Trophoblast cell (in vitro differentiated cells and primary cell): ENCODE measurements around the gene FCER1G.
A peak's percentile ranks its signal among the peaks of the same experiment; 100 is the strongest.
"Not testable (repeated sequence)": the region's sequence is repeated elsewhere in the genome, so short reads cannot be mapped to it uniquely, and the experiment has no call there.

Experiments used
- DNase-seq, 2 donors: peaks; one replicate each; pipeline ENCODE4 v3.0.0-alpha.2; 2016
- H2AFZ ChIP-seq: 2 replicates; pipeline ENCODE4 v1.6.1; 2013; ENCODE audit warnings: low read length, moderate library complexity, mild to moderate bottlenecking; ENCODE audit not compliant: insufficient read depth, poor library complexity
- H2AK5ac ChIP-seq: 2 replicates; pipeline ENCODE4 v1.6.1; 2013; ENCODE audit warnings: mild to moderate bottlenecking, low read length
- H2BK120ac ChIP-seq: 2 replicates; pipeline ENCODE4 v1.6.1; 2013; ENCODE audit warnings: low read length, mild to moderate bottlenecking, moderate library complexity; ENCODE audit not compliant: insufficient read depth, poor library complexity
- H2BK12ac ChIP-seq: 2 replicates; pipeline ENCODE4 v1.6.1; 2013; ENCODE audit warnings: mild to moderate bottlenecking, low read length, moderate library complexity
- H2BK5ac ChIP-seq: 2 replicates; pipeline ENCODE4 v1.6.1; 2013; ENCODE audit warnings: low read length, low read depth, moderate library complexity, mild to moderate bottlenecking; ENCODE audit not compliant: poor library complexity
- H3K14ac ChIP-seq: 2 replicates; pipeline ENCODE4 v1.6.1; 2013; ENCODE audit warnings: mild to moderate bottlenecking, low read length
- H3K18ac ChIP-seq: 2 replicates; pipeline ENCODE4 v1.6.1; 2013; ENCODE audit warnings: mild to moderate bottlenecking, low read length
- H3K23ac ChIP-seq: 2 replicates; pipeline ENCODE4 v1.6.1; 2013; ENCODE audit warnings: low read length
- H3K27ac ChIP-seq: 2 replicates; pipeline ENCODE4 v1.5.1; 2013; ENCODE audit warnings: low read depth, mild to moderate bottlenecking, inconsistent platforms, low read length, moderate library complexity
- H3K27me3 ChIP-seq: 2 replicates; pipeline ENCODE4 v1.6.1; 2013; ENCODE audit warnings: inconsistent platforms, mild to moderate bottlenecking, low read length, moderate library complexity; ENCODE audit not compliant: insufficient read depth
- H3K36me3 ChIP-seq, 2 experiments: 1 replicate in 1 of 2; 2 replicates in 1 of 2; pipeline ENCODE4 v1.6.1; 2013; ENCODE audit warnings: low read length in 2 of 2, mild to moderate bottlenecking in 2 of 2, moderate library complexity in 1 of 2; ENCODE audit not compliant: insufficient read depth in 2 of 2, control insufficient read depth in 1 of 2
- H3K4ac ChIP-seq: 2 replicates; pipeline ENCODE4 v1.6.1; 2013; ENCODE audit warnings: low read depth, mild to moderate bottlenecking, low read length, moderate library complexity
- H3K4me1 ChIP-seq, 2 experiments: 1 replicate in 1 of 2; 2 replicates in 1 of 2; pipeline ENCODE4 v1.6.1; 2013; ENCODE audit warnings: low read length in 2 of 2, mild to moderate bottlenecking in 2 of 2, moderate library complexity in 1 of 2; ENCODE audit not compliant: insufficient read depth in 2 of 2, control insufficient read depth in 1 of 2
- H3K4me2 ChIP-seq: 2 replicates; pipeline ENCODE4 v1.6.1; 2013; ENCODE audit warnings: inconsistent platforms, mild to moderate bottlenecking, low read length, moderate library complexity
- H3K4me3 ChIP-seq: 2 replicates; pipeline ENCODE4 v1.5.1; 2013; ENCODE audit warnings: mild to moderate bottlenecking, low read depth, low read length, inconsistent platforms
- H3K79me1 ChIP-seq: one replicate; pipeline ENCODE4 v1.6.1; 2013; ENCODE audit warnings: low read length
- H3K79me2 ChIP-seq: 2 replicates; pipeline ENCODE4 v1.6.1; 2013; ENCODE audit warnings: low read length, mild to moderate bottlenecking; ENCODE audit not compliant: control insufficient read depth, insufficient read depth, poor library complexity
- H3K9ac ChIP-seq: 2 replicates; pipeline ENCODE4 v1.6.1; 2013; ENCODE audit warnings: mild to moderate bottlenecking, low read length
- H3K9me3 ChIP-seq: 2 replicates; pipeline ENCODE4 v1.6.1; 2013; ENCODE audit warnings: low read depth, mild to moderate bottlenecking, control low read depth, inconsistent platforms, low read length; ENCODE audit not compliant: insufficient read depth
- H4K12ac ChIP-seq: 2 replicates; pipeline ENCODE4 v1.6.1; 2013; ENCODE audit warnings: low read depth, mild to moderate bottlenecking, low read length, moderate library complexity
- H4K8ac ChIP-seq: 2 replicates; pipeline ENCODE4 v1.6.1; 2013; ENCODE audit warnings: low read depth, mild to moderate bottlenecking, low read length, moderate library complexity
- H4K91ac ChIP-seq: one replicate; pipeline ENCODE4 v1.6.1; 2013; ENCODE audit warnings: low read depth, mild to moderate bottlenecking, low read length, moderate library complexity
- WGBS: extraction: QIAGEN DNeasy Blood & Tissue Kit; methylation state at CpG from one replicate; pipeline ENCODE4 v1.1.7; 2013; ENCODE audit warnings: missing lambda C conversion rate; ENCODE audit not compliant: insufficient read length, insufficient coverage; ENCODE audit errors: extremely low coverage; 5-methylcytosine and 5-hydroxymethylcytosine counted together

FCER1G gene

DNA sequence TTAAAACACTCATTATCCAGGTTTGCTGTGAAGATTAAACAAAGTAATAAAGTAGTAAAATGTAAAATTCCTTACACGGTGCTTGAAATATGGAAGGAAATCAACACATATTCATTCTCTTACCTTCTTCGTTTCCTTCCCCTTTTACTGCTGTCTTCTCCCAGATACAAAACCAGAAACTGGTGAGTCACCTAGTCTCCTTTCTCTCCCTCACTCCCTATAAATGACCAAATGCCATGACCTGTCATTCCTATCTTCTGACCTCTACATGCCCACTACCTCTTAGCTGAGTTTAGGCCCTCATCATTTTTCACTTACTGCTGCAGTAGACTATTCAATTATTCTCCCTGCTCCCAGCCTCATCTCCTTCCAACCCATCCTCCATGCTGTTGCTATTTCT is 27.2 kb downstream of the FCER1G start:
- no peak overlapping the region for H2BK12ac ChIP-seq
- H3K4me3 ChIP-seq = no peak overlapping the region
- no peak overlapping the region for H4K12ac ChIP-seq
- peak in 1 of 2 donors; percentile 56 for DNase-seq
- no peak overlapping the region for H3K9ac ChIP-seq
- no peak overlapping the region for H3K18ac ChIP-seq
- H3K4me1 ChIP-seq = peaks cover 9 to 17% of the 10 kb centered on the region in 2 experiments
- no peak overlapping the region for H3K23ac ChIP-seq
- no peaks in the 10 kb centered on the region for H3K36me3 ChIP-seq
- peaks cover 1% of the 10 kb centered on the region for H3K9me3 ChIP-seq
- no peak overlapping the region for H3K14ac ChIP-seq
- H3K79me2 ChIP-seq = no peaks in the 10 kb centered on the region
- H2BK5ac ChIP-seq = no peak overlapping the region
- H3K4ac ChIP-seq = no peak overlapping the region
- H4K8ac ChIP-seq = no peak overlapping the region
- no peak overlapping the region for H2AK5ac ChIP-seq
- no peak overlapping the region for H2BK120ac ChIP-seq
- no peaks in the 10 kb centered on the region for H3K27me3 ChIP-seq
- H3K27ac ChIP-seq = peak overlapping the region; percentile 55
- no peak overlapping the region for H4K91ac ChIP-seq
- no peaks in the 10 kb centered on the region for H3K79me1 ChIP-seq
- H2AFZ ChIP-seq = no peak overlapping the region
- no CpG with 5 or more reads among the region's 2 CpGs for WGBS
- H3K4me2 ChIP-seq = peak overlapping the region; percentile 33

DNA sequence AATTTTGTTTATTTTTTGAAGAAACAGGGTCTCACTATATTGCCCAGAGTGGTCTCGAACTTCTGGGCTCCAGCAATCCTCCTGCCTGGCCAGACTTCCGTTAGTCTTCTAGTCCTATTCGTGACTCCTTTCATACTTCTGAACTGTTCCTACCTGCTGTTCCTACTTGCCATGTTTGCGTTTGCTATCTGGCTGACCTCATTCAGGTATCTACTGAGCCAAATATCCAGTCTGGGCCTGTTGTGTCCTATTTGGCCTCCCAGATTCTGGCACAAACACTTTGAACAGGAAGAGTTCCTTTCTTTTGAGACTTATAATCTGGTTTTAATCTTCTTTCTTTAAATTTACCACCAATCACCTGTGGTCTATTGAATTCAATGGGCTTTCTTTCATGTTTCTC is 29.8 kb downstream of the FCER1G start:
- no peak overlapping the region for H4K91ac ChIP-seq
- DNase-seq = no peak
- peaks cover 9 to 11% of the 10 kb centered on the region in 2 experiments for H3K4me1 ChIP-seq
- H2AFZ ChIP-seq = no peak overlapping the region
- H3K27ac ChIP-seq = no peak overlapping the region
- H3K4me3 ChIP-seq = no peak overlapping the region
- H4K8ac ChIP-seq = no peak overlapping the region
- no peak overlapping the region for H3K23ac ChIP-seq
- no peaks in the 10 kb centered on the region for H3K36me3 ChIP-seq
- H3K14ac ChIP-seq = no peak overlapping the region
- no peak overlapping the region for H2BK12ac ChIP-seq
- no peak overlapping the region for H3K4ac ChIP-seq
- no peak overlapping the region for H2AK5ac ChIP-seq
- no peak overlapping the region for H4K12ac ChIP-seq
- no peak overlapping the region for H3K4me2 ChIP-seq
- H3K79me1 ChIP-seq = no peaks in the 10 kb centered on the region
- no peaks in the 10 kb centered on the region for H3K79me2 ChIP-seq
- no CpG with 5 or more reads among the region's 4 CpGs for WGBS
- peaks cover 1% of the 10 kb centered on the region for H3K9me3 ChIP-seq
- no peak overlapping the region for H3K18ac ChIP-seq
- H3K27me3 ChIP-seq = no peaks in the 10 kb centered on the region
- H3K9ac ChIP-seq = no peak overlapping the region
- no peak overlapping the region for H2BK120ac ChIP-seq
- H2BK5ac ChIP-seq = no peak overlapping the region

DNA sequence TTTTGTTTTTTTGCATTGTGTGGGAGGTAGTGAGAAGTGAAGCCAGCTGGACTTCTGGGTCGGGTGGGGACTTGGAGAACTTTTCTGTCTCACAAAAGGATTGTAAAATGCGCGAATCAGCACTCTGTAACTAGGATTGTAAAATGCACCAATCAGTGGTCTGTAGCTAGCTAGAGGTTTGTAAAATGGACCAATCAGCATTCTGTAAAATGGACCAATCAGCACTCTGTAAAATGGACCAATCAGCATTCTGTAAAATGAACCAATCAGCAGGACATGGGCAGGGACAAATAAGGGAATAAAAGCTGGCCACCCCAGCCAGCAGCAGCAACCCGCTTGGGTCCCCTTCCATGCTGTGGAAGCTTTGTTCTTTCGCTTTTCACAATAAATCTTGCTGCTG is 35.0 kb downstream of the FCER1G start:
- not testable (repeated sequence) for DNase-seq

DNA sequence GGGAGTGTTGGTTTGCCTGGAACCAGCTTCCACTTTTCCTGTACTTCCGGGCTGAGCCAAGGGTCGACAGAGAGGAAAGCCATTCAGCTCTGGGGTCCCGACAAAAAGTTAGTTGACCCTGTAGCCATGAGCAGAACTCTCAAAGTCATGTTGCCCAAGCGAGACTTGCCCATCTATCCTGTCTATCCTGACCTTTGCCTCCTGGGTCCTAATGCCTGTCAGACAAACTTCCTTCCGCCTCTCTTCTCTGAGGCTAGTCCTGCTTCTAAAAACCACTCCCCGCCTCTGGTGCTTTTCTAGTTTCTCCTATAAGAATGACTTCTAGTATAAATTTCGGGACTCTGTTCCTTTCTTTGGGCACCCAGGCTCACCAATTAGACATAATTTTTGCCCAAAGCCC is 35.7 kb downstream of the FCER1G start:
- Histone ChIP-seq H3K9me3 (no peaks in the 10 kb centered on the region), H4K91ac (no peak overlapping the region), H2BK5ac (no peak overlapping the region), H3K14ac (no peak overlapping the region), H3K27me3 (no peaks in the 10 kb centered on the region), H4K12ac (no peak overlapping the region), H3K23ac (no peak overlapping the region), H3K4ac (no peak overlapping the region), H3K9ac (no peak overlapping the region), H3K4me3 (no peak overlapping the region), H4K8ac (no peak overlapping the region), H2AFZ (no peak overlapping the region), H3K36me3 (no peaks in the 10 kb centered on the region), H3K4me1 (no peaks in the 10 kb centered on the region), H2BK12ac (no peak overlapping the region), H2BK120ac (no peak overlapping the region), H3K4me2 (no peak overlapping the region), H2AK5ac (no peak overlapping the region), H3K79me2 (no peaks in the 10 kb centered on the region), H3K79me1 (no peaks in the 10 kb centered on the region), H3K27ac (no peak overlapping the region), H3K18ac (no peak overlapping the region)
- WGBS = no CpG with 5 or more reads among the region's 7 CpGs
- DNase-seq = no peak

More for the DNA sequence above, 35.0 kb downstream of the FCER1G start:
- not testable (repeated sequence) for H3K9ac ChIP-seq, H2AK5ac ChIP-seq, H2AFZ ChIP-seq, H3K36me3 ChIP-seq, H3K27ac ChIP-seq, H3K4me1 ChIP-seq, H4K12ac ChIP-seq, H4K91ac ChIP-seq, H3K14ac ChIP-seq, H3K23ac ChIP-seq, H2BK5ac ChIP-seq, H3K4ac ChIP-seq, H4K8ac ChIP-seq, H2BK12ac ChIP-seq, H3K79me1 ChIP-seq, H3K79me2 ChIP-seq, H3K4me3 ChIP-seq, H3K27me3 ChIP-seq, H3K4me2 ChIP-seq, H3K18ac ChIP-seq, H2BK120ac ChIP-seq, H3K9me3 ChIP-seq
- WGBS = no CpG with 5 or more reads among the region's 5 CpGs
